ENCODE results near the gene OR4D9. TPM values are rescaled to one million over a fixed set of nuclear protein-coding genes. Genes with fewer than 3 reads are reported as not detected.
"Not testable (repeated sequence)": the region's sequence is repeated elsewhere in the genome, so short reads cannot be mapped to it uniquely, and the experiment has no call there.

OR4D9 gene
- total RNA-seq, 2 donors from 2014 or later, result not detected

DNA sequence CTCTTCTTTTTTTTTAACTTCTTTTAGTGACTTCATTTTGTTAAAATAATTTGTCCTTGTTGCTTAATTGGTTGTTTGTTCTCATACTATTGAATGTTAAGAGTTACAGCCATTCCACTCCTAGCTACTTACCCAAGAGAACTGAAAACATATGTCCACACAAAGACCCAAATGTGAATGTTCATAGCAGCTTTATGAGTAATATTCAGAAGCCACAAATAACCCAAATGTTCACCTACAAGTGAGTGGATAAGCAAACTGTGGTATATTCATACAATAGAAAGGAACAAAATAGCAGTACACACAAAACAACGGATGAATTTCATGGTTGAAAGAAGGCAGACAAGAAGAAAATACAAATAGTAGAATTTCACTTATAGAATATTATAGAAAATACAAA lies 9.4 kb upstream of the OR4D9 start:
- Histone ChIP-seq H3K4me1 (no peaks in the 10 kb centered on the region), H3K36me3 (no peaks in the 10 kb centered on the region), H3K27ac (no peak overlapping the region), H3K9me3 (no peaks in the 10 kb centered on the region), H3K27me3 (no peaks in the 10 kb centered on the region), H3K4me3 (no peak overlapping the region)
- TF ChIP-seq, protein P1, sequence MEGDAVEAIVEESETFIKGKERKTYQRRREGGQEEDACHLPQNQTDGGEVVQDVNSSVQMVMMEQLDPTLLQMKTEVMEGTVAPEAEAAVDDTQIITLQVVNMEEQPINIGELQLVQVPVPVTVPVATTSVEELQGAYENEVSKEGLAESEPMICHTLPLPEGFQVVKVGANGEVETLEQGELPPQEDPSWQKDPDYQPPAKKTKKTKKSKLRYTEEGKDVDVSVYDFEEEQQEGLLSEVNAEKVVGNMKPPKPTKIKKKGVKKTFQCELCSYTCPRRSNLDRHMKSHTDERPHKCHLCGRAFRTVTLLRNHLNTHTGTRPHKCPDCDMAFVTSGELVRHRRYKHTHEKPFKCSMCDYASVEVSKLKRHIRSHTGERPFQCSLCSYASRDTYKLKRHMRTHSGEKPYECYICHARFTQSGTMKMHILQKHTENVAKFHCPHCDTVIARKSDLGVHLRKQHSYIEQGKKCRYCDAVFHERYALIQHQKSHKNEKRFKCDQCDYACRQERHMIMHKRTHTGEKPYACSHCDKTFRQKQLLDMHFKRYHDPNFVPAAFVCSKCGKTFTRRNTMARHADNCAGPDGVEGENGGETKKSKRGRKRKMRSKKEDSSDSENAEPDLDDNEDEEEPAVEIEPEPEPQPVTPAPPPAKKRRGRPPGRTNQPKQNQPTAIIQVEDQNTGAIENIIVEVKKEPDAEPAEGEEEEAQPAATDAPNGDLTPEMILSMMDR (IDR thresholded peaks at IDR 0.05), result no peak
- no peak for DNase-seq (ENCODE audit: low spot score)

DNA sequence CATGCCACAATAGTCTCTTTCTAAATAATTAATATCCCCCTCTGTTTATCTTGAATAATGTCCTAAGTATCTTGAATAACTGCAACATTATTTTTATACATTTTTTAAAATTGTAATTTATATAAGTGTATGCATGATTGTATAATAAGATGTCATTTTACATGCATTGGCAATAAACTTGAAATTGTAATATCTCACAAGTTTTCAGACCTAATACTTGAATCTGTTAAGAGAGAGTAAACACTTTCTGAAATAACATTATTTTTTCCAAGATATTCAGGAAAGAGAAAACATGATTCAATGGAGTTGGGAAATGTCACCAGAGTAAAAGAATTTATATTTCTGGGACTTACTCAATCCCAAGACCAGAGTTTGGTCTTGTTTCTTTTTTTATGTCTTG lies 8.1 kb upstream of the OR4D9 start, which contains the start of gene OR4D11:
Gene OR4D11, plus strand, starts transcription at position 301 of the 400 bp plus-strand sequence. Its CDS starts 0 bp downstream, at position 301.
- TF ChIP-seq, protein P1 (IDR thresholded peaks at IDR 0.05), result no peak
- no peak within 1 kb of the TSS for H3K27ac ChIP-seq
- H3K36me3 ChIP-seq, result no peaks in the 10 kb centered on the region
- H3K27me3 ChIP-seq, result no peaks in the 10 kb centered on the region
- no peak for DNase-seq (ENCODE audit: low spot score)
- H3K9me3 ChIP-seq, result no peaks in the 10 kb centered on the region
- H3K4me1 ChIP-seq, result no peaks in the 10 kb centered on the region
- H3K4me3 ChIP-seq, result no peak within 1 kb of the TSS

DNA sequence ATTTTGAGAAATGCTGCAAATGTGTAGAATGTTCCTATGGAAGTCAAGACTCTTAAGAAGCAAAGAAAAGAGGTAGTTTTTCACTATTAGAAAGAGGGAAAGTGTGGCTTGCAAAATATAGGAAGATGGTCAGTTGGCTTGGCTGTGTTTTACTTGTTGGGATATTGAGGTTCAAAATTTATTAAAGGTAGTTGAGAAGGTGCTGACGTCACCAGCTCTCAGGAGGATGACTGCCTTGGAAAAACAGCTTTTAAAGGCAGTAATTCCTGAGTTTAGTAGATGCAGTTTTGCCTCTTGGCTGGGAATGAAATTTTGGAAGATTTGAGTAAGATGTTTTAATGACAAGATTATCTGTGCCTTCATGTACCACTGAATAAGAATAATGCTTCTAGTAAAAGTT lies 336 bp downstream of the OR4D9 start:
- H3K4me3 ChIP-seq, result no peak overlapping the region
- TF ChIP-seq, protein P1 (IDR thresholded peaks at IDR 0.05), result no peak
- H3K36me3 ChIP-seq, result no peaks in the 10 kb centered on the region
- H3K27me3 ChIP-seq, result no peaks in the 10 kb centered on the region
- H3K9me3 ChIP-seq, result no peaks in the 10 kb centered on the region
- H3K27ac ChIP-seq, result no peak overlapping the region
- DNase-seq (ENCODE audit: low spot score), result no peak
- H3K4me1 ChIP-seq, result no peaks in the 10 kb centered on the region

DNA sequence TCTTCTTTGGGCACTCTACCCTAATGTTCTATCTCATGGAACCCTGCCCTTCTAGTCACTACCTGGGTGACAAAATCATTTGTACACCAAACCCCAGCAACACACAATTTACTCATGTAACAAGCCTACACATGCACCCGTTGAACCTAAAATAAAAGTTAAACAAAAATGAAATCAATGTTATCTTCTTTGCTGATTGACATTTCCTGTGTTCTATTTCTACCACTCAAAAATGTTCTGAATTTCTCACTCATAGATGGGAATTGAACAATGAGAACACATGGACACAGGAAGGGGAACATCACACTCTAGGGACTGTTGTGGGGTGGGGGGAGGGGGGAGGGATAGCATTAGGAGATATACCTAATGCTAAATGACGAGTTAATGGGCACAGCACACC lies 8.8 kb downstream of the OR4D9 start:
- DNase-seq (ENCODE audit: low spot score); H3K27me3 ChIP-seq; H3K4me1 ChIP-seq; H3K9me3 ChIP-seq; H3K27ac ChIP-seq; H3K36me3 ChIP-seq; H3K4me3 ChIP-seq: not testable (repeated sequence)

DNA sequence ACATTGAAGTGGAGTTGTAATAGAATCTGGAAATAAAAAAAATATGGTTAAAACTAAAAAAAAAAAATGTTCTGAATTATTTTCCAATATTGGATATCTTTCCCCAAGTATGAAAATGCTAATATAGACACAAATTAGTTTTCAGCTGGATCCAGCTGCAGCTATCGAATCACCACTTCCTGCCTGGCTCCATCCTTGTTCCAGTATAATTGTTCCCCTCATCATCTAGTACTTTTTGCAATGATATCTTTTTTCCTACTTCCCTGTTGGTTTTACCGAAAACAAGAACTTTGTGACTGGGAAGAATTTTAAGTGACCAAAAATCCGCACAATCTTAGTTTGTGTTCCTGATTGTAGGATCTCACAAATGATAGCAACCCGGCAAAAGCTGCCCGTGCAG lies 9.4 kb downstream of the OR4D9 start:
- no peak overlapping the region for H3K27ac ChIP-seq
- no peaks in the 10 kb centered on the region for H3K9me3 ChIP-seq

DNA sequence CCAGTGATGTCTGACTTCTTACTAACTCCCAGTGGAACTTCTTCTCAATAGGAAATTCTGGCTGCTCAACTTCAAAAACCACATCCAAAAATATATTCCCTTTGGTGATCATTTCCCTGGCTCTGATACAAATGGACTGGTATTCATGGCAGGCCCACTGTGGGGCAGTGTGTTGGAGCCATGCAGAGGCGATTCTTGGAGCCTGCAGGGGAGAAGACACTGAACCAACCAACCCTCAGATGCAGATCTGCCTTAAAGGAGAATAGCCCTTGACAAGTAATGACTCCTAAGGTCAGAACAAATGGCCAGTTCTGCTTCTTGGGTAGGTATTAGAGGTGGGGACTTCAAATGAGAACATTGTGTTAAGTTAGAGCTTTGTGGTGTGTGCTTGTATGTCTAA lies 12.2 kb downstream of the OR4D9 start:
- Histone ChIP-seq H3K36me3 (no peaks in the 10 kb centered on the region), H3K4me3 (no peak overlapping the region), H3K27ac (no peak overlapping the region), H3K27me3 (no peaks in the 10 kb centered on the region), H3K4me1 (no peaks in the 10 kb centered on the region), H3K9me3 (no peaks in the 10 kb centered on the region)
- TF ChIP-seq, protein P1 (IDR thresholded peaks at IDR 0.05), result no peak
- no peak for DNase-seq (ENCODE audit: low spot score)

More for the DNA sequence above, 9.4 kb downstream of the OR4D9 start:
- Histone ChIP-seq H3K27me3 (no peaks in the 10 kb centered on the region), H3K36me3 (no peaks in the 10 kb centered on the region), H3K4me1 (no peaks in the 10 kb centered on the region), H3K4me3 (no peak overlapping the region)
- TF ChIP-seq, protein P1 (IDR thresholded peaks at IDR 0.05), result no peak
- DNase-seq (ENCODE audit: low spot score), result no peak

All from right atrium auricular region (tissue), 2 donors.